Nephron progenitor cell (in vitro differentiated cells): ENCODE data around the gene RPS21.
A peak's percentile ranks its signal among the peaks of the same experiment; 100 is the strongest.

Source experiments
- DNase-seq: peaks from one replicate; pipeline ENCODE4 v3.0.0; 2021
- H3K27ac Mint-ChIP-seq: 2 replicates; pipeline ENCODE4 v1.8.0; 2021; ENCODE audit warnings: mild to moderate bottlenecking, moderate library complexity, mixed read lengths
- H3K27me3 Mint-ChIP-seq: 2 replicates; pipeline ENCODE4 v1.8.0; 2021; ENCODE audit warnings: mild to moderate bottlenecking, low read depth, mixed read lengths; ENCODE audit not compliant: poor library complexity
- H3K36me3 Mint-ChIP-seq: 2 replicates; pipeline ENCODE4 v1.8.0; 2021; ENCODE audit warnings: low read depth, mixed read lengths
- H3K4me1 Mint-ChIP-seq: 2 replicates; pipeline ENCODE4 v1.8.0; 2021; ENCODE audit warnings: mixed read lengths
- H3K4me3 Mint-ChIP-seq: 2 replicates; pipeline ENCODE4 v1.8.0; 2021; ENCODE audit warnings: mild to moderate bottlenecking, moderate library complexity, mixed read lengths
- H3K9me3 Mint-ChIP-seq: 2 replicates; pipeline ENCODE4 v1.8.0; 2021; ENCODE audit warnings: mild to moderate bottlenecking, moderate library complexity, mixed read lengths
- CTCF ChIP-seq: fragments of 200-600 bp; sonication (generic); IDR thresholded peaks from 2 replicates; pipeline ENCODE4 v1.5.0; 2021; ENCODE audit warnings: antibody characterized with exemption

Gene RPS21

GRCh38 chr20:62352402-62353288, 34.3 kb upstream of the RPS21 start:
- Mint-ChIP-seq H3K9me3 (peaks cover 22% of the 10 kb centered on the region), H3K4me3 (no peak overlapping the region), H3K27me3 (no peaks in the 10 kb centered on the region), H3K36me3 (peaks cover 27% of the 10 kb centered on the region), H3K4me1 (peaks cover 31% of the 10 kb centered on the region), H3K27ac (no peak overlapping the region)
- TF ChIP-seq CTCF, result no peak
- no peak for DNase-seq

- Mint-ChIP-seq H3K9me3 (peaks cover 14% of the 10 kb centered on the region), H3K36me3 (peaks cover 19% of the 10 kb centered on the region)
Observed at GRCh38 chr20:62353289-62354030, 33.4 kb upstream of the RPS21 start.

GRCh38 chr20:62354031-62354808, 32.7 kb upstream of the RPS21 start:
- no peak for TF ChIP-seq CTCF
- H3K4me1 Mint-ChIP-seq, result peaks cover 43% of the 10 kb centered on the region
- no peaks in the 10 kb centered on the region for H3K27me3 Mint-ChIP-seq
- H3K9me3 Mint-ChIP-seq, result peaks cover 7% of the 10 kb centered on the region
- no peak overlapping the region for H3K27ac Mint-ChIP-seq
- H3K36me3 Mint-ChIP-seq, result peaks cover 11% of the 10 kb centered on the region
- DNase-seq, result no peak
- peak overlapping the region; percentile 36 for H3K4me3 Mint-ChIP-seq

More at GRCh38 chr20:62353289-62354030, 33.4 kb upstream of the RPS21 start:
- Mint-ChIP-seq H3K4me3 (no peak overlapping the region), H3K27ac (no peak overlapping the region), H3K4me1 (peaks cover 37% of the 10 kb centered on the region), H3K27me3 (no peaks in the 10 kb centered on the region)
- TF ChIP-seq CTCF, result no peak
- DNase-seq, result no peak

- no peak for TF ChIP-seq CTCF
- DNase-seq, result no peak
- no peaks in the 10 kb centered on the region for H3K27me3 Mint-ChIP-seq
- H3K27ac Mint-ChIP-seq, result no peak overlapping the region
- no peak overlapping the region for H3K4me3 Mint-ChIP-seq
- H3K4me1 Mint-ChIP-seq, result peaks cover 43% of the 10 kb centered on the region
- H3K36me3 Mint-ChIP-seq, result peaks cover 4% of the 10 kb centered on the region
- peaks cover under 1% of the 10 kb centered on the region for H3K9me3 Mint-ChIP-seq
Observed at GRCh38 chr20:62354811-62355341, 32.0 kb upstream of the RPS21 start.

GRCh38 chr20:62355516-62355877, 31.4 kb upstream of the RPS21 start:
- H3K27me3 Mint-ChIP-seq, result no peaks in the 10 kb centered on the region
- H3K9me3 Mint-ChIP-seq, result no peaks in the 10 kb centered on the region
- TF ChIP-seq CTCF, result no peak
- DNase-seq, result no peak
- H3K36me3 Mint-ChIP-seq, result no peaks in the 10 kb centered on the region
- peaks cover 43% of the 10 kb centered on the region for H3K4me1 Mint-ChIP-seq
- no peak overlapping the region for H3K27ac Mint-ChIP-seq
- no peak overlapping the region for H3K4me3 Mint-ChIP-seq
